ENCODE measurements around the gene TRIM61.

The TRIM61 gene

GRCh38 chr4:164918956-164919355, 58.5 kb downstream of the TRIM61 start:
- no peak for DNase-seq (ENCODE audit: extremely low read depth in 1 of 2, low read depth in 1 of 2)
